ENCODE measurements around the gene DIS3L2.

The DIS3L2 gene, protein sequence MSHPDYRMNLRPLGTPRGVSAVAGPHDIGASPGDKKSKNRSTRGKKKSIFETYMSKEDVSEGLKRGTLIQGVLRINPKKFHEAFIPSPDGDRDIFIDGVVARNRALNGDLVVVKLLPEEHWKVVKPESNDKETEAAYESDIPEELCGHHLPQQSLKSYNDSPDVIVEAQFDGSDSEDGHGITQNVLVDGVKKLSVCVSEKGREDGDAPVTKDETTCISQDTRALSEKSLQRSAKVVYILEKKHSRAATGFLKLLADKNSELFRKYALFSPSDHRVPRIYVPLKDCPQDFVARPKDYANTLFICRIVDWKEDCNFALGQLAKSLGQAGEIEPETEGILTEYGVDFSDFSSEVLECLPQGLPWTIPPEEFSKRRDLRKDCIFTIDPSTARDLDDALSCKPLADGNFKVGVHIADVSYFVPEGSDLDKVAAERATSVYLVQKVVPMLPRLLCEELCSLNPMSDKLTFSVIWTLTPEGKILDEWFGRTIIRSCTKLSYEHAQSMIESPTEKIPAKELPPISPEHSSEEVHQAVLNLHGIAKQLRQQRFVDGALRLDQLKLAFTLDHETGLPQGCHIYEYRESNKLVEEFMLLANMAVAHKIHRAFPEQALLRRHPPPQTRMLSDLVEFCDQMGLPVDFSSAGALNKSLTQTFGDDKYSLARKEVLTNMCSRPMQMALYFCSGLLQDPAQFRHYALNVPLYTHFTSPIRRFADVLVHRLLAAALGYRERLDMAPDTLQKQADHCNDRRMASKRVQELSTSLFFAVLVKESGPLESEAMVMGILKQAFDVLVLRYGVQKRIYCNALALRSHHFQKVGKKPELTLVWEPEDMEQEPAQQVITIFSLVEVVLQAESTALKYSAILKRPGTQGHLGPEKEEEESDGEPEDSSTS

DNA sequence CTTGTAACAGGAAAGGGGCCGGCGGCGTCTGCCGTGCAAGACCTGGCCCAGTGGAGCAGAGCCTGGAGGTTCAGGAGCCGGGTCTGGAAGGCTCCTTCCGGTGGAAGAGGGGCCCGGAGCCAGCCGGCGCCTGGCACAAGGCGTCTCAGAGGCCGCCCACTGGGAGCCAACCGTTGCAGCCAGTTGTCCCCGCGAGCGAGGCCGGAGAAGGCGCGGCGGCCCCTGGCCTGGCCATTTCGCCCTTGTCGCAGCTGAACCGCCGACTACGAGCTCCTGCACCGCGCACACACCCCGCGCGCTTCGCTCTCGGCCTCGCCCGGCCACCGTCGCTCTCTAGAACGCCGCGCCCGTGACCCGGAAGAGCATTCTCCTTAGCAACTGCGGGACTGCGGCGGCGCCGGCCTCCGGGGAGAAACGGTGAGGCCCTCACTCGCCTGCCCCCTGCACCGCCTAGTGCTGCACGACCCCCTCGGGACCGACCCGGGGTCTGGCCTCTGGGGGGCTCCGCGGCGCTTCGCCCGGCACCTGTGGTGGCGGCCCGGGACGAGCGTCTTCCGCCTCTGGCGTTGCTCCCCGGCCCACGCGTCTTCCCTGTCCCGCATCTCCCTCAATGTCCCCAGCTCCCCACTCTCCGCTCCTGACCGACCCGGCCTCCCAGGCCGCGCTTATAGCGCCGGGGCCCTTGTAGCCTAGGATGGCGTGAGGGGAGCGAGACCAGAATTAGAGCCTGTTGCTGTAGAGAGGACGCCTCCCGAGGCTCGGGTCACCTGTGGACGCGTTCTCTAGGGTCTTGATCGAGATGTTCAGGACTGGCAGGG is at the start of gene DIS3L2:
TSS of gene DIS3L2 (plus strand) at position 365 of the 818 bp plus-strand sequence. CDS start 53,215 bp downstream, outside the sequence.
- peak; percentile 86 for DNase-seq

DNA sequence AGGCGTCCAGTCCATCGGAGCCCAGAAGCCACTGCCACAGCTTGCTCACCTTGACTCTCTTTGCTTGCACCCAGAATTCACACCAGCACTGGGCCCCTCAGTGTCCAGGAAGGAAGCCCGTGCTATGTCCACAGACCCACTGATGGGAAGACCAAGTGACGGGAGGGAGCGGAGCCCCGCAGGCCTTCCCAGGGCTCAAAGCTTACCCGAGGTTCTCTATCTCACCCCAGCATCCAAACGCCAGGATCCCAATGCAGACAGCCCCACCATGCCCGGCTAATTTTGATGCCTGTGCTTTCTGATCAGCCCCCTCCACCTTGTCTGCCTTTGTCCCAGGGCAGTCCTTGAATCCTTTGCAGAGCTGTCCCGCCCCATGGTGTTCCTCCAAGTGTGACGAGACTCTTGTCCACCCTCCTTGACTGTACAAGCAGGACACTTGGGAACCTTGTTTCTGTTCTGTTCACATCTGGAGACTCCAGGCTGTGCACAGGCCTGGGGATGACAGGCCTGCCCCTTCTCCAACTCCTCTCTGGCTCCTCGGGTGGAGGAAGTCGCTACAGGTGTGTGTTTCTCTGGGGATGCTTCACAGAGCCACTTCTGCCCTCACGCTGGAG is 47.3 kb upstream of the DIS3L2 start:
- DNase-seq: no peak

GRCh38 chr2:231917280-231918066 is 44.0 kb upstream of the DIS3L2 start:
- no peak for DNase-seq

DNA sequence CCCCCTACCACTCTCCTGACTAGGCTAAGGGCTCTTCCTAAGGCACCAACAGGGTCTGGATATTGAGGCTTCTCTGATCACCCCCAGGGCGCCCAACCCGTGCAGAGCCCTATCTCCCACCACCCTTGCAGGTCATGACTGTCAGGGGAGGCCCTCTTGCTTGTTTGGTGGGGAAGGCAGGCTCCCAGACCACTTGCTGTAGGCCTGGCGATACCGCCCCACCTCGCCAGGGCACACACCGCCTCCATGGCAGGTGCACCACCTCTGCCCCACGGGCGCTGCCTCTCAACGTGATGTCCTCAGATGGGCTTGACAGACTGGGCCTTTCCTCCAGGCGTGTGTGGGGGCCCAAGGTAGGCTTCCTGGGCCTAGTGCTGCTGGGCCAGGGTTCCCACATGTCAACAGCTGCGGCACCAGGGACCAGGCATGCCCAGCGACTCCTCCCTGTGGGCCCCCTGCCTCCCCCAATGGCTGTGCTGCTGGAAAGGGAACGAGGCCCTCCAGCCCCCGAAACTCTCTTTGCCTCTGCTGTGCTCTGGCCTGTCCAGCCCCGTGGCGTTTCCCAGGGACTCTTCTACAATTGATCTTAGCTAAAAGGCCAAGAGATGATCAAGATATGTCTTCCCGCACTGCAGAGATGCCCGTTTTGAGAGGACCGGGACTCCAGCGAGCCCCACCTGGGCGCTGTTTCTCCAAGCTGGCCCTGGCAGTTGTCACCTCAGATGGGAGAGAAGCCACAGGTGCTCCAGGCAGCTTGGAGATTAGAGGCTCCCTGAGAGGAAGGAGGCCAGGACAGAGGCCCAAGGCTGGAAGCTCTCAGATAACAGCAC is 42.8 kb upstream of the DIS3L2 start:
- no peak for DNase-seq

DNA sequence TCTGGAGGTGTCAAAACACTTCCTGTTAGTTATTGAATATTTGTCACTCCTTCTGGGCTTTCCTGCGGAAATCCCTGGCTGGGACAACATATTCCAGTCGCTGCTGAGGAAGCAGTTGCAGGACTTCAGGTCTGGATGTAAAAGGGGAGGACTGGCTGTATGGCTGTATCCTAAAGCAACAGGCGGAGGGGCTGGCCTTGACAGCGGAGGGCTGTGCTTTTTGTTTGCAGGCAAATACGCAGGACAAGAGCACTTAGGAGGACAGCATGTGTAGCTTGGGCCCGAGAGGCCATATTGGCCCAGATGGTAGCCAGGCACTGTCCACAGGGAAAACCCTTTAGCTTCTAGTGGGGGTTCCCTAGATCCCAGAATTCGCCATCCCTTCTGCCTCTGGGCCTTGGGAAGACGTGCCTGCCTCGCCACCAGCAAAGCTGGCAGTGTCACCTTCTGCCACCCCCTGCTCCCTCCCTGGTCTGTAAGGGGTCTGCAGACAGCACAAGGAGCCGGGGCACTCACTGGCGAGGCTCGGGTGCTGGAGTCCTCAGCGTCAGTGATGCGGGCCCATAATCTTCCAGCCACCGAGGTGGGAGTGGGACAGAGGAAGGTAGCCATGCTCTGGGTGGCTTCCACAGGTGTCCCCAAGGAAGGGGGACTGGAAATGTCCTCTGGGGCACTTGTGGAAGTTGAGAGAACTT is 42.0 kb upstream of the DIS3L2 start:
- DNase-seq: no peak

- DNase-seq: no peak
Observed at GRCh38 chr2:231920366-231920765, 41.1 kb upstream of the DIS3L2 start.

DNA sequence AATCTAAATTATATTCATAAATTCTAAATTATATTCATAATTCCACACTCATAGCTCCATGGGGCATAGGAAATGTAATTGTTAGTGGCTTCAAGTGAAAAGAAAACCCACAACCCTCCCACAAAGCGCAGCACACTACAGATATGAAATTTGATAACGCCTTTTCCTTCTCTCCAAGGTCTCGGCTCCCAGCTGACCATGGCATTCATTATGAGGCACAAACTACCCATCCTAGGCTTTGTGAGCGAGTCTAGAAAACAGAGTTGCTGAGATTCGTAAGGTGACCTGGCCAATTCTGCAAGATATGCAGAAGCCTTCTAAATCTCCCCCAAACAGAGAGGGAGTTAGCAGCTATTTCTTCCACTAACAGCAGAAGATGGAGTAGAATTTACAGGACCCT is 40.7 kb upstream of the DIS3L2 start:
- DNase-seq: no peak

- no peak for DNase-seq
Observed at GRCh38 chr2:231922311-231923009, 39.1 kb upstream of the DIS3L2 start.

- no peak for DNase-seq
Observed at GRCh38 chr2:231923010-231923344, 38.5 kb upstream of the DIS3L2 start.

GRCh38 chr2:231923951-231924888 is 37.3 kb upstream of the DIS3L2 start:
- DNase-seq: no peak

DNA sequence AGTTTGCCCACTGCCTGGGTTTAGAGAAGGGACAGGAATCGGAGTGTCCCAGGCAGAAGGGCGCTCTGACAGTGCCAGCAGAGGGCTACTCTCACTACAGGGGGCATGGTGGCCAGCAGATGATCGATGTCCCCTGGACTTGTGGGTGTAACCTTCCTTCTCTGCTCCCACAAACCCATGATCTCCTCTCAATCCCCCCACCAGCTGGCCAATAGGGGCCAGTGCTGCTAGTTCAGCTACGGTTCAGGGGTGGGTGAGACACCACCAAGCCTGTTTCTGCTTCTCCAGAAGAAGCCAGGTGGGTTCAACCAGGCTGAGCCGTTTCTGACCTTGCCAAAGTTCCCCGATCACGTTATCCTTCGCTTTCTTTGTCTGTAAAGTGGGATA is 36.6 kb upstream of the DIS3L2 start:
- DNase-seq: no peak

- DNase-seq: peak; percentile 77
Observed at GRCh38 chr2:231925303-231926179, 36.0 kb upstream of the DIS3L2 start.

GRCh38 chr2:231926180-231926741 is 35.3 kb upstream of the DIS3L2 start, which contains the start of gene NPPC:
NPPC (minus strand) TSS chr2:231926396; CDS start chr2:231926249, 147 bp downstream.
- DNase-seq: peak; percentile 77

GRCh38 chr2:231926761-231927565 is 34.5 kb upstream of the DIS3L2 start:
- peak; percentile 22 for DNase-seq

- no peak for DNase-seq
Observed at GRCh38 chr2:231927566-231927890, 34.0 kb upstream of the DIS3L2 start.

DNA sequence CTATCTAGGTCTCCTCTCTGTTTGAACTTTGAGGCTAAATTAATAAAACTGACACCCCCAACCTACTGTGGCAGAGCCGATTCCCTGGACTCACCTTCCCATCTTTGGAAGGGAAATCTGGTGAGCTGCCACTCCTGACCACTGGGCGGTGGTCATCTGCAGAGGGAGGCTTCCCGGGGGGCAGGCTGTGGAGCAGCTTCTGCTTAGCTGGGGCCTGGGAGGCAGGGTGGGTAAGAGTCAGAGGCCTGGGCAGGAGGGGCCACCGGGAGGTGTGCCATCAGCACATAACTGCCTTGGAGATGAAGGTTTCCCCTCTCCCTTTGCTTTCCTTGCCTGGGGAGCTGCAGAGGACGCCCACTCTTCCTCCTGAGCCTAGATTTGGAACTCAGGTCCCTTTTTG is 33.0 kb upstream of the DIS3L2 start:
- no peak for DNase-seq
